ENCODE data around the gene SBNO2. TPM values are rescaled to one million over a fixed set of nuclear protein-coding genes. Genes with fewer than 3 reads are reported as not detected.

SBNO2 gene
- total RNA-seq, 1 donor from 2014 or later: 40.9 TPM

GRCh38 chr19:1149259-1150045 is 24.6 kb downstream of the SBNO2 start:
- Mint-ChIP-seq H3K27me3 (no peaks in the 10 kb centered on the region), H3K27ac (peak overlapping the region; percentile 41), H3K4me1 (ENCODE audit: low read depth) (no peaks in the 10 kb centered on the region), H3K36me3 (ENCODE audit: insufficient read depth) (peaks cover 5% of the 10 kb centered on the region), H3K9me3 (ENCODE audit: low read depth) (no peaks in the 10 kb centered on the region), H3K4me3 (ENCODE audit: low read depth) (no peak overlapping the region)
- DNase-seq (ENCODE audit: low spot score, unreplicated experiment): no peak
- TF ChIP-seq CTCF (IDR thresholded peaks at IDR 0.05; ENCODE audit: unreplicated experiment): no peak

GRCh38 chr19:1147934-1148549 is 26.0 kb downstream of the SBNO2 start:
- no peaks in the 10 kb centered on the region for H3K27me3 Mint-ChIP-seq
- TF ChIP-seq CTCF (IDR thresholded peaks at IDR 0.05; ENCODE audit: unreplicated experiment): no peak
- H3K9me3 Mint-ChIP-seq (ENCODE audit: low read depth): no peaks in the 10 kb centered on the region
- peaks cover 12% of the 10 kb centered on the region for H3K36me3 Mint-ChIP-seq (ENCODE audit: insufficient read depth)
- H3K27ac Mint-ChIP-seq: no peak overlapping the region
- DNase-seq (ENCODE audit: low spot score, unreplicated experiment): no peak
- no peak overlapping the region for H3K4me3 Mint-ChIP-seq (ENCODE audit: low read depth)
- no peaks in the 10 kb centered on the region for H3K4me1 Mint-ChIP-seq (ENCODE audit: low read depth)

GRCh38 chr19:1146858-1147780 is 26.9 kb downstream of the SBNO2 start:
- Mint-ChIP-seq H3K27me3 (no peaks in the 10 kb centered on the region), H3K4me1 (ENCODE audit: low read depth) (no peaks in the 10 kb centered on the region), H3K9me3 (ENCODE audit: low read depth) (peaks cover under 1% of the 10 kb centered on the region), H3K27ac (no peak overlapping the region), H3K4me3 (ENCODE audit: low read depth) (no peak overlapping the region), H3K36me3 (ENCODE audit: insufficient read depth) (peaks cover 13% of the 10 kb centered on the region)
- TF ChIP-seq CTCF (IDR thresholded peaks at IDR 0.05; ENCODE audit: unreplicated experiment): no peak
- no peak for DNase-seq (ENCODE audit: low spot score, unreplicated experiment)

- Mint-ChIP-seq H3K9me3 (ENCODE audit: low read depth) (peaks cover 4% of the 10 kb centered on the region), H3K36me3 (ENCODE audit: insufficient read depth) (peaks cover 16% of the 10 kb centered on the region), H3K27me3 (no peaks in the 10 kb centered on the region), H3K4me1 (ENCODE audit: low read depth) (no peaks in the 10 kb centered on the region), H3K27ac (no peak overlapping the region), H3K4me3 (ENCODE audit: low read depth) (no peak overlapping the region)
- no peak for DNase-seq (ENCODE audit: low spot score, unreplicated experiment)
- TF ChIP-seq CTCF (IDR thresholded peaks at IDR 0.05; ENCODE audit: unreplicated experiment): no peak
These were observed 27.7 kb downstream of the SBNO2 start for GRCh38 chr19:1146412-1146699.
